SK-N-SH treated with all-trans-retinoic acid at 6 μM for 48 hours (cell line): ENCODE results near the gene ASS1.

Experiments
- ATAC-seq: fragments of 200-7000 bp; cut with Tn5 transposase; 3 replicates; pipeline ENCODE4 v1.9.1; 2020; ENCODE audit warnings: mild to moderate bottlenecking, moderate library complexity
- ARNTL ChIP-seq: fragments of 450-650 bp; formaldehyde crosslinking; IDR thresholded peaks from 2 replicates; pipeline ENCODE4 v1.5.0; 2020; ENCODE audit warnings: low read depth, mild to moderate bottlenecking, moderate library complexity, borderline replicate concordance
- BACH2 ChIP-seq: fragments of 250-450 bp; sonication (Bioruptor Pico); IDR thresholded peaks from 2 replicates; pipeline ENCODE4 v1.9.0; 2021; ENCODE audit warnings: mild to moderate bottlenecking, borderline replicate concordance
- CREB5 ChIP-seq: fragments of 250-450 bp; sonication (Bioruptor Pico); IDR thresholded peaks from 2 replicates; pipeline ENCODE4 v1.5.1; 2020; ENCODE audit warnings: low read depth, mild to moderate bottlenecking, moderate library complexity
- CSDC2 ChIP-seq: fragments of 250-450 bp; sonication (Bioruptor Pico); IDR thresholded peaks from 2 replicates; pipeline ENCODE4 v1.5.0; 2020; ENCODE audit warnings: mild to moderate bottlenecking, moderate library complexity
- ESRRG ChIP-seq: fragments of 250-450 bp; sonication (Bioruptor Pico); IDR thresholded peaks from 2 replicates; pipeline ENCODE4 v1.6.1; 2021; ENCODE audit warnings: mild to moderate bottlenecking
- GLIS3 ChIP-seq: fragments of 250-450 bp; sonication (Bioruptor Pico); IDR thresholded peaks from 2 replicates; pipeline ENCODE4 v1.5.0; 2020; ENCODE audit warnings: mild to moderate bottlenecking, moderate library complexity
- ISL1 ChIP-seq: fragments of 250-450 bp; sonication (Bioruptor Pico); IDR thresholded peaks from 2 replicates; pipeline ENCODE4 v2.1.2; 2022; ENCODE audit warnings: mild to moderate bottlenecking, moderate library complexity
- OSR1 ChIP-seq: fragments of 250-450 bp; sonication (Bioruptor Pico); IDR thresholded peaks from 2 replicates; pipeline ENCODE4 v1.8.0; 2022; ENCODE audit warnings: moderate library complexity, mild to moderate bottlenecking, inconsistent platforms
- PATZ1 ChIP-seq: fragments of 250-450 bp; sonication (Bioruptor Pico); IDR thresholded peaks from 2 replicates; pipeline ENCODE4 v1.8.0; 2020; ENCODE audit warnings: mild to moderate bottlenecking, moderate library complexity, borderline replicate concordance
- POU6F1 ChIP-seq: fragments of 250-450 bp; sonication (Bioruptor Pico); IDR thresholded peaks from 2 replicates; pipeline ENCODE4 v1.8.0; 2021; ENCODE audit warnings: low read depth, mild to moderate bottlenecking, moderate library complexity, borderline replicate concordance
- PPARA ChIP-seq: fragments of 250-450 bp; sonication (Bioruptor Pico); IDR thresholded peaks from 2 replicates; pipeline ENCODE4 v1.5.0; 2020; ENCODE audit warnings: mild to moderate bottlenecking, borderline replicate concordance
- RARB ChIP-seq: fragments of 250-450 bp; sonication (Bioruptor Pico); IDR thresholded peaks from 2 replicates; pipeline ENCODE4 v1.8.0; 2021; ENCODE audit warnings: mild to moderate bottlenecking, moderate library complexity
- SNAI2 ChIP-seq: fragments of 250-450 bp; sonication (Bioruptor Pico); IDR thresholded peaks from 2 replicates; pipeline ENCODE4 v1.5.0; 2020; ENCODE audit warnings: mild to moderate bottlenecking, moderate library complexity
- TCF4 ChIP-seq: fragments of 250-450 bp; sonication (Bioruptor Pico); IDR thresholded peaks from 2 replicates; pipeline ENCODE4 v1.8.0; 2021; ENCODE audit warnings: mild to moderate bottlenecking, moderate library complexity, borderline replicate concordance
- TOX ChIP-seq: fragments of 250-450 bp; sonication (Bioruptor Pico); IDR thresholded peaks from 2 replicates; pipeline ENCODE4 v1.8.0; 2021; ENCODE audit warnings: mild to moderate bottlenecking, moderate library complexity, borderline replicate concordance
- TSHZ2 ChIP-seq: fragments of 250-450 bp; sonication (Bioruptor Pico); IDR thresholded peaks from 2 replicates; pipeline ENCODE4 v1.5.0; 2020; ENCODE audit warnings: mild to moderate bottlenecking, moderate library complexity
- ZC3H10 ChIP-seq: fragments of 250-450 bp; sonication (Bioruptor Pico); IDR thresholded peaks from 2 replicates; pipeline ENCODE4 v1.5.1; 2021; ENCODE audit warnings: mild to moderate bottlenecking, moderate library complexity
- ZFP3 ChIP-seq: fragments of 250-450 bp; sonication (Bioruptor Pico); IDR thresholded peaks from 2 replicates; pipeline ENCODE4 v1.5.0; 2020; ENCODE audit warnings: mild to moderate bottlenecking, moderate library complexity
- ZFP30 ChIP-seq: fragments of 450-650 bp; formaldehyde crosslinking; IDR thresholded peaks from 2 replicates; pipeline ENCODE4 v1.5.0; 2022; ENCODE audit warnings: mild to moderate bottlenecking, moderate library complexity
- ZNF70 ChIP-seq: fragments of 450-650 bp; formaldehyde crosslinking; IDR thresholded peaks from 2 replicates; pipeline ENCODE4 v1.5.0; 2020; ENCODE audit warnings: mild to moderate bottlenecking, moderate library complexity
- ZNF8 ChIP-seq: fragments of 450-650 bp; formaldehyde crosslinking; IDR thresholded peaks from 2 replicates; pipeline ENCODE4 v1.5.0; 2020; ENCODE audit warnings: mild to moderate bottlenecking, moderate library complexity
- TF ChIP-seq, protein P1 (sequence below): fragments of 250-450 bp; sonication (Bioruptor Pico); IDR thresholded peaks from 2 replicates; pipeline ENCODE4 v1.5.1; 2021; ENCODE audit warnings: mild to moderate bottlenecking, moderate library complexity

ASS1 gene

DNA sequence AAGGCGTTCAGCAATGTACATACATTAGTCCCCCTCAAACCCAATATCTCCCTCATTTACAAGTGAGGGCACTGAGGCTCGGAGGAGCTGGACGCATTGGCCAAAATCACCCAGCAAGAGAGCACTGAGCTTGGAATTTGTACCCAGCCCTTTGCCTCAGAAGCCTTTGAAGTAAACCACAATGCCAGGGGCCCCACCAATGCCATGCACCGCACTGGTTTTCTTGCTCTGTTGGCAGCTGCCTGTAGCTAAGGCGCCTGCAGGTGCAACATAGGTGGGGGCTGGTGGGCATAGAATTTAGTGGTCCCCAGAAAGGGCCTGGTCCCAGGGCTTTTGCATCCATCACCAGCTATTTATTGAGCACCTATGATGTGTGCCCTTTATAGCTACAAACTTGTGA lies 97.3 kb downstream of the ASS1 start:
- ATAC-seq: no peak
- no peak for TF ChIP-seq PPARA (CRISPR knock-in tag)
- TF ChIP-seq ZFP3 (CRISPR knock-in tag): no peak
- no peak for TF ChIP-seq ISL1 (CRISPR knock-in tag)
- no peak for TF ChIP-seq RARB (CRISPR knock-in tag)
- no peak for TF ChIP-seq TOX
- TF ChIP-seq TCF4 (CRISPR knock-in tag): no peak
- no peak for TF ChIP-seq ZFP30 (CRISPR knock-in tag)
- TF ChIP-seq, protein P1, sequence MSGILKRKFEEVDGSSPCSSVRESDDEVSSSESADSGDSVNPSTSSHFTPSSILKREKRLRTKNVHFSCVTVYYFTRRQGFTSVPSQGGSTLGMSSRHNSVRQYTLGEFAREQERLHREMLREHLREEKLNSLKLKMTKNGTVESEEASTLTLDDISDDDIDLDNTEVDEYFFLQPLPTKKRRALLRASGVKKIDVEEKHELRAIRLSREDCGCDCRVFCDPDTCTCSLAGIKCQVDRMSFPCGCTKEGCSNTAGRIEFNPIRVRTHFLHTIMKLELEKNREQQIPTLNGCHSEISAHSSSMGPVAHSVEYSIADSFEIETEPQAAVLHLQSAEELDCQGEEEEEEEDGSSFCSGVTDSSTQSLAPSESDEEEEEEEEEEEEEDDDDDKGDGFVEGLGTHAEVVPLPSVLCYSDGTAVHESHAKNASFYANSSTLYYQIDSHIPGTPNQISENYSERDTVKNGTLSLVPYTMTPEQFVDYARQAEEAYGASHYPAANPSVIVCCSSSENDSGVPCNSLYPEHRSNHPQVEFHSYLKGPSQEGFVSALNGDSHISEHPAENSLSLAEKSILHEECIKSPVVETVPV (CRISPR knock-in tag): no peak
- no peak for TF ChIP-seq TSHZ2 (CRISPR knock-in tag)
- TF ChIP-seq SNAI2 (CRISPR knock-in tag): no peak
- TF ChIP-seq CSDC2 (CRISPR knock-in tag): no peak
- no peak for TF ChIP-seq GLIS3 (CRISPR knock-in tag)
- TF ChIP-seq PATZ1: no peak
- TF ChIP-seq CREB5 (CRISPR knock-in tag): no peak
- TF ChIP-seq OSR1 (CRISPR knock-in tag): no peak
- TF ChIP-seq POU6F1 (CRISPR knock-in tag): no peak
- TF ChIP-seq ARNTL (CRISPR knock-in tag): no peak
- no peak for TF ChIP-seq ESRRG (CRISPR knock-in tag)
- no peak for TF ChIP-seq BACH2 (CRISPR knock-in tag)
- no peak for TF ChIP-seq ZNF8 (CRISPR knock-in tag)

DNA sequence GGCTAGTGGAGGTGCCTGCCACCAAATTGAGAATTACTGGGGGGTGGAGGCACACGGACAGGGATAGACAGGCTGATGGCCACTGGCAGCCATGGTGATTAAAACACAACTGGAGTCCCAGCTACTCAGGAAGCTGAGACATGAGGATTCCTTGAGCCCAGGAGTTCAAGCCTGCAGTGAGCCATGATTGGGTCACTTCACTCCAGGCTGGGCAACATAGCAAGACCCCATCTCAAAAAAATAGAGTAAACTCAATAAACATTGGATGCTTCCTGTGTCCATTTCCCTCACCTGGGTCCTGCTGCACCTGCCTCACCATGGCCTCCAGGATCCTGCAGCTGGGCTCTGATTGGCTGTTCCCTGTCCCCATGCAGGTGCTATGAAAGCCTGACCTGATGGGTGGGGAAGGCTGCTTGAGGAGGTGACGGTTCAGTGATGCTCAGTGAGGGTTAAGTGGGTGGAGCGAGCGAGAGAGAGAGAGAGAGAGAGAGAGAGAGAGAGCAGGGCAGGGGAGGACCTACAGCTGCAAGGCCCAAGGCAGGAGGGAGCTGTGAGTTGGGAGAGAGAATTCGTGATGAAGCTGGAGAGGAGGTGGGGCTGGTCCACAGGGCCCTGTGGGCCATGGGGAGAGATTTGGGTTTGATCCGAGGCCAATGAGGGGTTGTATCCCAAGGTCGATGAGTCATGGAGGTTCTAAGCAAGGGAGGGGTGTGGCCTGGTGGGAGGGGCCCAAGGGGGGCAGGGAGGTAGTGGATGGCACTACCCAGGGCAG lies 97.9 kb downstream of the ASS1 start:
- TF ChIP-seq ZC3H10 (CRISPR knock-in tag) (no peak), PPARA (CRISPR knock-in tag) (no peak), SNAI2 (CRISPR knock-in tag) (no peak), GLIS3 (CRISPR knock-in tag) (no peak), TOX (no peak), BACH2 (CRISPR knock-in tag) (no peak), ARNTL (CRISPR knock-in tag) (no peak), RARB (CRISPR knock-in tag) (no peak), ZFP3 (CRISPR knock-in tag) (no peak), ISL1 (CRISPR knock-in tag) (no peak), TCF4 (CRISPR knock-in tag) (no peak), POU6F1 (CRISPR knock-in tag) (no peak), ZNF8 (CRISPR knock-in tag) (no peak), CREB5 (CRISPR knock-in tag) (no peak), ZNF70 (CRISPR knock-in tag) (no peak)
- TF ChIP-seq, protein P1 (CRISPR knock-in tag): no peak
- TF ChIP-seq, all 23 proteins: peak for 0
- ATAC-seq: no peak
